GM12878 (cell line): Measurements from ENCODE around the gene OR51D1. TPM values are rescaled to one million over a fixed set of nuclear protein-coding genes. Genes with fewer than 3 reads are reported as not detected.

Source experiments
- ATAC-seq: fragments of 200-7000 bp; cut with Tn5 transposase; 3 replicates; pipeline ENCODE4 v1.9.1; 2020; ENCODE audit warnings: mild to moderate bottlenecking, moderate library complexity
- BruUV-seq: library from RNA; stranded (reverse); fragments of 400-500 nt; replicated peaks from 2 replicates; lab custom pipeline; 2021; lab: Mats Ljungman, UMichigan
- CTCF ChIA-PET: fragments of 300-600 bp; sonication (Branson Sonifier 250); formaldehyde crosslinking; extraction: SDS; loops from one replicate; lab custom pipeline; 2021; ENCODE audit warnings: inconsistent platforms; lab: Yijun Ruan, JAX
- POLR2A ChIA-PET: fragments of 350-600 bp; formaldehyde crosslinking; extraction: SDS; loops from one replicate; lab custom pipeline; 2021; ENCODE audit warnings: inconsistent platforms; lab: Charles Lee
- RAD21 ChIA-PET: fragments of 300-600 bp; sonication (Branson Sonifier 250); formaldehyde crosslinking; loops from one replicate; lab custom pipeline; 2023; ENCODE audit warnings: antibody characterized with exemption; ENCODE audit not compliant: unreplicated experiment; lab: Charles Lee
- SMC1A ChIA-PET: fragments of 300-600 bp; sonication (Branson Sonifier 250); formaldehyde crosslinking; loops from one replicate; lab custom pipeline; 2023; ENCODE audit not compliant: unreplicated experiment, uncharacterized antibody; lab: Charles Lee
- DNase-seq: peaks from one replicate; pipeline ENCODE4 v3.0.0-alpha.2; 2011; ENCODE audit warnings: low read depth, low spot score
- FAIRE-seq: peaks from 3 replicates; lab custom pipeline; 2011; peaks lifted over from hg19 to GRCh38; lab: Jason Lieb, UNC
- H2AFZ ChIP-seq: 2 replicates; pipeline ENCODE4 v1.6.0; 2011; ENCODE audit warnings: low read depth, low read length, control low read depth; ENCODE audit not compliant: control insufficient read depth
- H3K27ac ChIP-seq: 2 replicates; pipeline ENCODE4 v1.5.1; 2011; ENCODE audit warnings: control low read depth; ENCODE audit not compliant: control insufficient read depth, insufficient read depth
- H3K27me3 ChIP-seq, 2 experiments: replicated peaks in 1 of 2; 2 replicates each; pipeline versions ENCODE4 v1.6.0 to v1.6.1; 2011; ENCODE audit warnings: low read length in 1 of 2; ENCODE audit not compliant: control insufficient read depth in 2 of 2, insufficient read depth in 2 of 2
- H3K36me3 ChIP-seq, 2 experiments: 2 replicates each; pipeline ENCODE4 v1.5.1; 2011; ENCODE audit warnings: low read length in 1 of 2; ENCODE audit not compliant: control insufficient read depth in 2 of 2, insufficient read depth in 2 of 2
- H3K4me1 ChIP-seq: 2 replicates; pipeline ENCODE4 v1.6.1; 2011; ENCODE audit warnings: mild to moderate bottlenecking, low read length, moderate library complexity, mixed read lengths; ENCODE audit not compliant: control insufficient read depth, insufficient read depth
- H3K4me2 ChIP-seq: 2 replicates; pipeline ENCODE4 v1.6.0; 2011; ENCODE audit warnings: control low read depth; ENCODE audit not compliant: control insufficient read depth, insufficient read depth
- H3K4me3 ChIP-seq: fragments of 200-600 bp; sonication (generic); 2 replicates; pipeline ENCODE4 v1.5.1; 2016
- H3K79me2 ChIP-seq: 2 replicates; pipeline ENCODE4 v1.6.0; 2011; ENCODE audit warnings: low read length; ENCODE audit not compliant: control insufficient read depth, insufficient read depth
- H3K9ac ChIP-seq: 2 replicates; pipeline ENCODE4 v1.8.0; 2011; ENCODE audit warnings: low read length, control low read depth, mixed read lengths; ENCODE audit not compliant: control insufficient read depth, insufficient read depth
- H3K9me3 ChIP-seq: replicated peaks from 3 replicates; pipeline ENCODE4 v1.5.1; 2011; ENCODE audit warnings: mild to moderate bottlenecking, low read length; ENCODE audit not compliant: control insufficient read depth, insufficient read depth
- H4K20me1 ChIP-seq: 2 replicates; pipeline ENCODE4 v1.6.0; 2011; ENCODE audit not compliant: control insufficient read depth, insufficient read depth
- BCL11A ChIP-seq: IDR thresholded peaks from 2 replicates; pipeline ENCODE4 v1.6.1; 2011; ENCODE audit warnings: low read depth, low read length
- CHD2 ChIP-seq: IDR thresholded peaks from 2 replicates; pipeline ENCODE4 v1.6.1; 2011; ENCODE audit warnings: low read depth, low read length, improper control_type of control experiment, borderline replicate concordance
- FOXK2 ChIP-seq: fragments of 450-650 bp; IDR thresholded peaks from 2 replicates; pipeline ENCODE4 v1.6.1; 2017; ENCODE audit warnings: mild to moderate bottlenecking, moderate library complexity
- HCFC1 ChIP-seq: fragments of 150-350 bp; IDR thresholded peaks from 2 replicates; pipeline ENCODE4 v1.6.1; 2014; ENCODE audit warnings: low read length
- NFYA ChIP-seq: IDR thresholded peaks from 2 replicates; pipeline ENCODE4 v1.6.1; 2011; ENCODE audit warnings: low read depth, mild to moderate bottlenecking, low read length, improper control_type of control experiment, borderline replicate concordance
- RAD21 ChIP-seq: IDR thresholded peaks from 2 replicates; pipeline ENCODE4 v1.6.1; 2011; ENCODE audit warnings: mild to moderate bottlenecking, low read depth, low read length, moderate library complexity; ENCODE audit not compliant: insufficient read depth
- WGBS: methylation state at CpG from one replicate; pipeline ENCODE4 v1.1.6; 2016; ENCODE audit warnings: low lambda C conversion rate; ENCODE audit not compliant: insufficient replicate concordance, insufficient coverage; ENCODE audit errors: missing lambda C conversion rate; 5-methylcytosine and 5-hydroxymethylcytosine counted together
- in situ Hi-C: fragments of 300-500 bp; cut with MboI; formaldehyde crosslinking; loops from 9 replicates; pipeline ENCODE4 v1.14.3; 2018; ENCODE audit warnings: mixed read lengths
- intact Hi-C: fragments of 100-400 bp; cut with micrococcal nuclease; formaldehyde crosslinking; loops from one replicate; pipeline ENCODE4 v1.14.2; 2022; ENCODE audit not compliant: unreplicated experiment
- polyA plus RNA-seq, 11 experiments: library from polyadenylated mRNA; depleted of rRNA in 4 of 11; unstranded in 6 of 11; stranded (reverse) in 5 of 11; fragments of >200 nt; fragmentation: Nextera tagmentation in 4 of 11; fragmentation: Illumina TruSeq in 1 of 11; extraction: Ambion mirVana in 4 of 11; extraction: Trizol in 1 of 11; gene quantifications; 1 replicate in 1 of 11; 2 replicates in 10 of 11; pipeline versions ENCODE4 v1.2.1 to v1.2.3, GENCODE V29; 2011 to 2016; ENCODE audit warnings: inconsistent platforms in 2 of 11, missing spikeins in 2 of 11, low read depth in 1 of 11
- total RNA-seq, 4 experiments: library from RNA; depleted of rRNA in 3 of 4; stranded (reverse); fragments of >200 nt in 3 of 4; fragmentation: Illumina TruSeq in 1 of 4; extraction: Trizol in 1 of 4; gene quantifications; 2 replicates each; pipeline versions ENCODE4 v1.2.1 to v1.2.3, GENCODE V29; 2013 to 2021
- TF ChIP-seq, protein P1 (sequence below): fragments of 450-650 bp; IDR thresholded peaks from 2 replicates; pipeline ENCODE4 v1.6.1; 2017; ENCODE audit warnings: antibody characterized with exemption, mild to moderate bottlenecking, moderate library complexity
- TF ChIP-seq, protein P2 (sequence below): IDR thresholded peaks from 2 replicates; pipeline ENCODE4 v1.6.1; 2011; ENCODE audit warnings: borderline replicate concordance, low read depth, mild to moderate bottlenecking, moderate library complexity, mixed read lengths, low read length; ENCODE audit not compliant: insufficient read depth; ENCODE audit errors: extremely low read length
- TF ChIP-seq, protein P3 (sequence below): IDR thresholded peaks from 2 replicates; pipeline ENCODE4 v1.6.1; 2012; ENCODE audit warnings: mild to moderate bottlenecking, low read depth, low read length
- TF ChIP-seq, protein P4 (sequence below): fragments of 450-650 bp; formaldehyde crosslinking; IDR thresholded peaks from 2 replicates; pipeline ENCODE4 v1.4.0; 2020; ENCODE audit warnings: mild to moderate bottlenecking, moderate library complexity

Gene OR51D1
- total and polyA plus RNA-seq, 10 of the 15 experiments (the other 5 are each of a cell fraction or from before 2014, with no cell fraction given) = 0.06 TPM; not detected in 9

DNA sequence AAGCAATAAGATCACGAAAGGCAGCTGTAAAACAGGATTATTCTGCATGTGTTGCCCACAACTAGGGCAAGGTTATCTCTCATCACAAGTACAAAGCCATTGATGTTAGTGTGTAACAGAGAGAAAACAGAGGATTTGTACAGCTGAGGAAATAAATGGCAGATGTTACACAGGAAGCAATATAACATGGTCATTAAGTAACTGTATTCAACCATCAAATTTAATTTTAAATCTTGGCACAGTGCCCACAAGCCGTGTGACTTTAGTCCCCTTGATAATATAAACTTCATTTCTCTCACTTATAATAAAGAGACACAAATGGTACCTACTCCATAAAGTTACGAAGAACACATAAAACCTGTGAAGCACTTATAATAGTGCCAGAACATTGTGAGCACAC is 43.1 kb downstream of the OR51D1 start:
- intact Hi-C loops = no loop called here
- no TSS peak for BruUV-seq
- DNase-seq = no peak
- H3K4me1 ChIP-seq = no peaks in the 10 kb centered on the region
- no peaks in the 10 kb centered on the region; a peak in 1 of 4 replicates for H3K36me3 ChIP-seq
- 2% methylated on average over 3 of the region's 3 CpGs for WGBS
- ChIA-PET SMC1A (interaction anchor here (1.0 kb wide), 1 partner anchor 44 kb away, joined by 3 read pairs; no protein-coding TSS in a partner anchor), POLR2A (no interaction called here)
- no peak overlapping the region for H3K4me3 ChIP-seq
- no peak overlapping the region for H3K4me2 ChIP-seq
- in situ Hi-C loops = no loop called here
- H3K9ac ChIP-seq = no peak overlapping the region
- H3K9me3 ChIP-seq = no peaks in the 10 kb centered on the region
- no peaks in the 10 kb centered on the region for H4K20me1 ChIP-seq
- no peak for ATAC-seq
- no peaks in the 10 kb centered on the region for H3K79me2 ChIP-seq
- FAIRE-seq = no peak
- no peak overlapping the region for H3K27ac ChIP-seq
- no peak overlapping the region for H2AFZ ChIP-seq
- TF ChIP-seq, protein P1, sequence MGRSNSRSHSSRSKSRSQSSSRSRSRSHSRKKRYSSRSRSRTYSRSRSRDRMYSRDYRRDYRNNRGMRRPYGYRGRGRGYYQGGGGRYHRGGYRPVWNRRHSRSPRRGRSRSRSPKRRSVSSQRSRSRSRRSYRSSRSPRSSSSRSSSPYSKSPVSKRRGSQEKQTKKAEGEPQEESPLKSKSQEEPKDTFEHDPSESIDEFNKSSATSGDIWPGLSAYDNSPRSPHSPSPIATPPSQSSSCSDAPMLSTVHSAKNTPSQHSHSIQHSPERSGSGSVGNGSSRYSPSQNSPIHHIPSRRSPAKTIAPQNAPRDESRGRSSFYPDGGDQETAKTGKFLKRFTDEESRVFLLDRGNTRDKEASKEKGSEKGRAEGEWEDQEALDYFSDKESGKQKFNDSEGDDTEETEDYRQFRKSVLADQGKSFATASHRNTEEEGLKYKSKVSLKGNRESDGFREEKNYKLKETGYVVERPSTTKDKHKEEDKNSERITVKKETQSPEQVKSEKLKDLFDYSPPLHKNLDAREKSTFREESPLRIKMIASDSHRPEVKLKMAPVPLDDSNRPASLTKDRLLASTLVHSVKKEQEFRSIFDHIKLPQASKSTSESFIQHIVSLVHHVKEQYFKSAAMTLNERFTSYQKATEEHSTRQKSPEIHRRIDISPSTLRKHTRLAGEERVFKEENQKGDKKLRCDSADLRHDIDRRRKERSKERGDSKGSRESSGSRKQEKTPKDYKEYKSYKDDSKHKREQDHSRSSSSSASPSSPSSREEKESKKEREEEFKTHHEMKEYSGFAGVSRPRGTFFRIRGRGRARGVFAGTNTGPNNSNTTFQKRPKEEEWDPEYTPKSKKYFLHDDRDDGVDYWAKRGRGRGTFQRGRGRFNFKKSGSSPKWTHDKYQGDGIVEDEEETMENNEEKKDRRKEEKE = no peak
- TF ChIP-seq, protein P2, sequence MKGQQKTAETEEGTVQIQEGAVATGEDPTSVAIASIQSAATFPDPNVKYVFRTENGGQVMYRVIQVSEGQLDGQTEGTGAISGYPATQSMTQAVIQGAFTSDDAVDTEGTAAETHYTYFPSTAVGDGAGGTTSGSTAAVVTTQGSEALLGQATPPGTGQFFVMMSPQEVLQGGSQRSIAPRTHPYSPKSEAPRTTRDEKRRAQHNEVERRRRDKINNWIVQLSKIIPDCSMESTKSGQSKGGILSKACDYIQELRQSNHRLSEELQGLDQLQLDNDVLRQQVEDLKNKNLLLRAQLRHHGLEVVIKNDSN = no peak
- TF ChIP-seq, protein P3, sequence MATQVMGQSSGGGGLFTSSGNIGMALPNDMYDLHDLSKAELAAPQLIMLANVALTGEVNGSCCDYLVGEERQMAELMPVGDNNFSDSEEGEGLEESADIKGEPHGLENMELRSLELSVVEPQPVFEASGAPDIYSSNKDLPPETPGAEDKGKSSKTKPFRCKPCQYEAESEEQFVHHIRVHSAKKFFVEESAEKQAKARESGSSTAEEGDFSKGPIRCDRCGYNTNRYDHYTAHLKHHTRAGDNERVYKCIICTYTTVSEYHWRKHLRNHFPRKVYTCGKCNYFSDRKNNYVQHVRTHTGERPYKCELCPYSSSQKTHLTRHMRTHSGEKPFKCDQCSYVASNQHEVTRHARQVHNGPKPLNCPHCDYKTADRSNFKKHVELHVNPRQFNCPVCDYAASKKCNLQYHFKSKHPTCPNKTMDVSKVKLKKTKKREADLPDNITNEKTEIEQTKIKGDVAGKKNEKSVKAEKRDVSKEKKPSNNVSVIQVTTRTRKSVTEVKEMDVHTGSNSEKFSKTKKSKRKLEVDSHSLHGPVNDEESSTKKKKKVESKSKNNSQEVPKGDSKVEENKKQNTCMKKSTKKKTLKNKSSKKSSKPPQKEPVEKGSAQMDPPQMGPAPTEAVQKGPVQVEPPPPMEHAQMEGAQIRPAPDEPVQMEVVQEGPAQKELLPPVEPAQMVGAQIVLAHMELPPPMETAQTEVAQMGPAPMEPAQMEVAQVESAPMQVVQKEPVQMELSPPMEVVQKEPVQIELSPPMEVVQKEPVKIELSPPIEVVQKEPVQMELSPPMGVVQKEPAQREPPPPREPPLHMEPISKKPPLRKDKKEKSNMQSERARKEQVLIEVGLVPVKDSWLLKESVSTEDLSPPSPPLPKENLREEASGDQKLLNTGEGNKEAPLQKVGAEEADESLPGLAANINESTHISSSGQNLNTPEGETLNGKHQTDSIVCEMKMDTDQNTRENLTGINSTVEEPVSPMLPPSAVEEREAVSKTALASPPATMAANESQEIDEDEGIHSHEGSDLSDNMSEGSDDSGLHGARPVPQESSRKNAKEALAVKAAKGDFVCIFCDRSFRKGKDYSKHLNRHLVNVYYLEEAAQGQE = no peak
- TF ChIP-seq BCL11A = no peak
- TF ChIP-seq CHD2 = no peak
- no peak for TF ChIP-seq HCFC1
- TF ChIP-seq, protein P4, sequence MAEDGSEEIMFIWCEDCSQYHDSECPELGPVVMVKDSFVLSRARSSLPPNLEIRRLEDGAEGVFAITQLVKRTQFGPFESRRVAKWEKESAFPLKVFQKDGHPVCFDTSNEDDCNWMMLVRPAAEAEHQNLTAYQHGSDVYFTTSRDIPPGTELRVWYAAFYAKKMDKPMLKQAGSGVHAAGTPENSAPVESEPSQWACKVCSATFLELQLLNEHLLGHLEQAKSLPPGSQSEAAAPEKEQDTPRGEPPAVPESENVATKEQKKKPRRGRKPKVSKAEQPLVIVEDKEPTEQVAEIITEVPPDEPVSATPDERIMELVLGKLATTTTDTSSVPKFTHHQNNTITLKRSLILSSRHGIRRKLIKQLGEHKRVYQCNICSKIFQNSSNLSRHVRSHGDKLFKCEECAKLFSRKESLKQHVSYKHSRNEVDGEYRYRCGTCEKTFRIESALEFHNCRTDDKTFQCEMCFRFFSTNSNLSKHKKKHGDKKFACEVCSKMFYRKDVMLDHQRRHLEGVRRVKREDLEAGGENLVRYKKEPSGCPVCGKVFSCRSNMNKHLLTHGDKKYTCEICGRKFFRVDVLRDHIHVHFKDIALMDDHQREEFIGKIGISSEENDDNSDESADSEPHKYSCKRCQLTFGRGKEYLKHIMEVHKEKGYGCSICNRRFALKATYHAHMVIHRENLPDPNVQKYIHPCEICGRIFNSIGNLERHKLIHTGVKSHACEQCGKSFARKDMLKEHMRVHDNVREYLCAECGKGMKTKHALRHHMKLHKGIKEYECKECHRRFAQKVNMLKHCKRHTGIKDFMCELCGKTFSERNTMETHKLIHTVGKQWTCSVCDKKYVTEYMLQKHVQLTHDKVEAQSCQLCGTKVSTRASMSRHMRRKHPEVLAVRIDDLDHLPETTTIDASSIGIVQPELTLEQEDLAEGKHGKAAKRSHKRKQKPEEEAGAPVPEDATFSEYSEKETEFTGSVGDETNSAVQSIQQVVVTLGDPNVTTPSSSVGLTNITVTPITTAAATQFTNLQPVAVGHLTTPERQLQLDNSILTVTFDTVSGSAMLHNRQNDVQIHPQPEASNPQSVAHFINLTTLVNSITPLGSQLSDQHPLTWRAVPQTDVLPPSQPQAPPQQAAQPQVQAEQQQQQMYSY (CRISPR knock-in tag) = no peak
- TF ChIP-seq NFYA = no peak
- TF ChIP-seq RAD21 = no peak
- no peak for TF ChIP-seq FOXK2
- TF ChIP-seq, all 136 proteins: peak for 0
- ChIA-PET CTCF (no interaction called here), RAD21 (interaction anchor here (0.7 kb wide), 1 partner anchor 307 kb away, joined by 3 read pairs; no protein-coding TSS in a partner anchor)
- no peaks in the 10 kb centered on the region for H3K27me3 ChIP-seq
